Transverse colon (tissue), 4 donors: Measurements from ENCODE around the gene ROR1.

Experiments
- CTCF ChIP-seq, 5 experiments: fragments of 200-600 bp in 3 of 5; fragments of 450-650 bp in 2 of 5; sonication (generic) in 3 of 5; IDR thresholded peaks; 1 replicate in 2 of 5; 2 replicates in 3 of 5; pipeline ENCODE4 v1.5.1; 2016 to 2017; ENCODE audit warnings: antibody characterized with exemption in 5 of 5, inconsistent platforms in 3 of 5, mild to moderate bottlenecking in 2 of 5, moderate library complexity in 1 of 5
- EP300 ChIP-seq: sonication (generic); formaldehyde crosslinking; IDR thresholded peaks from one replicate; pipeline ENCODE4 v1.6.1; 2017; ENCODE audit warnings: antibody characterized with exemption, low read depth
- POLR2AphosphoS5 ChIP-seq, 3 donors: sonication (generic); formaldehyde crosslinking; IDR thresholded peaks; one replicate each; pipeline ENCODE4 v1.6.1; 2016; ENCODE audit warnings: antibody characterized with exemption in 3 of 3

DNA sequence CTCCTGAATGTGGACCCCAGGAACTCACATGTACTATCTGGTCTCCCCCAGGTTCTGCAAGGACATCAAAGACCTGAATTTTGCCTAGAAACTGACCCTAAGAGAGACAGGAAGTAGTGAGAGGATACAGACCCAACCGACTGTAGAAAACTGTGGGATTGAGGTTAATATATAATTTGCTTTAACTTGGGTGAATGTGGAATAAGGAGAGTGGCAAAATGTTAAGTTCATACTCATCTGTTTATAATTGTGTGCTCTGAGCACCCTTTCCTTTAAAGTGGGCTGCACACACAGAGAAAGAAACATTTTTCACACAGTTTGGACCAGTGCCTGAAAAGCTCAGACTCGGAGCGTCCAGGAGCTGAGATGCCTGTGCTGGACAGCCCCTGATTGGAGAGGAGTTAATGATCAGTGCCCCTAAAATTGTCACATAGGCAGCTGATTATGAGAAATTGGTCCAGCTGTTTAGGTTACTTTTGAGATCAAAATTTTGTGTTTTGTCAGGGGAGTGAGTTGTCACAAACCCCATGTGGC lies 37.2 kb downstream of the ROR1 start:
- TF ChIP-seq EP300 (no peak), CTCF (IDR thresholded peaks at IDR 0.05) (no peak), POLR2AphosphoS5 (IDR thresholded peaks at IDR 0.05) (no peak)
